Testis (tissue), 3 donors: ENCODE measurements around the gene FFAR3. TPM values are rescaled to one million over a fixed set of nuclear protein-coding genes. Genes with fewer than 3 reads are reported as not detected.

Experiments
- DNase-seq: peaks from one replicate; pipeline ENCODE4 v3.0.0-alpha.2; 2019
- H3K27ac ChIP-seq, 2 donors: fragments of 200-600 bp; sonication (generic); one replicate each; pipeline ENCODE4 v1.5.1; 2019
- H3K27me3 ChIP-seq: fragments of 200-600 bp; sonication (generic); one replicate; pipeline ENCODE4 v1.5.1; 2019
- H3K36me3 ChIP-seq: fragments of 200-600 bp; sonication (generic); one replicate; pipeline ENCODE4 v1.5.1; 2017; ENCODE audit warnings: low read depth; ENCODE audit errors: missing control alignments
- H3K4me1 ChIP-seq: fragments of 200-600 bp; sonication (generic); one replicate; pipeline ENCODE4 v1.5.1; 2019
- H3K4me3 ChIP-seq, 2 donors: fragments of 200-600 bp; sonication (generic); one replicate each; pipeline ENCODE4 v1.5.1; 2017 to 2019
- H3K9me3 ChIP-seq: fragments of 200-600 bp; sonication (generic); one replicate; pipeline ENCODE4 v1.5.1; 2017
- CTCF ChIP-seq, 3 experiments: fragments of 450-650 bp in 2 of 3; fragments of 200-600 bp in 1 of 3; sonication (generic) in 1 of 3; IDR thresholded peaks; one replicate each; pipeline ENCODE4 v1.5.1; 2016 to 2019; ENCODE audit warnings: antibody characterized with exemption in 3 of 3, mild to moderate bottlenecking in 2 of 3, moderate library complexity in 1 of 3
- POLR2A ChIP-seq: fragments of 450-650 bp; IDR thresholded peaks from one replicate; pipeline ENCODE4 v1.6.1; 2017; ENCODE audit warnings: antibody characterized with exemption, mild to moderate bottlenecking, moderate library complexity
- WGBS, 2 donors: methylation state at CpG; one replicate each; pipeline ENCODE4 v1.1.5; 2018; 5-methylcytosine and 5-hydroxymethylcytosine counted together
- intact Hi-C: fragments of 100-400 bp; cut with DNase I; formaldehyde crosslinking; loops from one replicate; pipeline ENCODE4 v1.15.1; 2023; ENCODE audit warnings: low total_unique reads
- polyA plus RNA-seq: library from polyadenylated mRNA; stranded (reverse); fragments of 350-450 nt; fragmentation: Illumina TruSeq; extraction: RNeasy Lipid Tissue Mini Kit (QIAGEN cat#74804); gene quantifications from one replicate; pipeline ENCODE4 v1.2.3, GENCODE V29; 2014; ENCODE audit warnings: low read depth, low replicate concordance; ENCODE audit not compliant: insufficient read depth
- total RNA-seq, 2 donors: library from RNA; depleted of rRNA; stranded (reverse); fragments of >200 nt; gene quantifications; one replicate each; pipeline ENCODE4 v1.2.3, GENCODE V29; 2016

FFAR3 gene
- total and polyA plus RNA-seq, 3 donors from 2014 or later, result 0.25 to 0.47 TPM; not detected in 1

- H3K9me3 ChIP-seq, result no peaks in the 10 kb centered on the region
- intact Hi-C loops, result no loop called here
- no peaks in the 10 kb centered on the region for H3K36me3 ChIP-seq
- no peaks in the 10 kb centered on the region for H3K4me1 ChIP-seq
- WGBS, 2 donors, result 79 to 85% methylated on average over 12 of the region's 12 CpGs
- no peaks in the 10 kb centered on the region for H3K27me3 ChIP-seq
- no peak overlapping the region for H3K27ac ChIP-seq
- no peak overlapping the region for H3K4me3 ChIP-seq
- TF ChIP-seq POLR2A (no peak), CTCF (IDR thresholded peaks at IDR 0.05) (no peak)
- no peak for DNase-seq
These were observed 25.4 kb upstream of the FFAR3 start for GRCh38 chr19:35332817-35333216.

- Histone ChIP-seq H3K27me3 (no peaks in the 10 kb centered on the region), H3K4me3 (no peak overlapping the region), H3K27ac (no peak overlapping the region), H3K9me3 (no peaks in the 10 kb centered on the region), H3K4me1 (no peaks in the 10 kb centered on the region), H3K36me3 (no peaks in the 10 kb centered on the region)
- DNase-seq, result no peak
- 89 to 94% methylated on average over 10 of the region's 10 CpGs for WGBS, 2 donors
- intact Hi-C loops, result no loop called here
- no peak for TF ChIP-seq CTCF (IDR thresholded peaks at IDR 0.05)
- TF ChIP-seq POLR2A, result no peak
These were observed 24.0 kb upstream of the FFAR3 start for GRCh38 chr19:35334144-35334753.

- no peaks in the 10 kb centered on the region for H3K9me3 ChIP-seq
- no peak for TF ChIP-seq POLR2A
- TF ChIP-seq CTCF (IDR thresholded peaks at IDR 0.05), result no peak
- H3K4me3 ChIP-seq, result no peak overlapping the region
- WGBS, 2 donors, result 91 to 94% methylated on average over 14 to 21 of the region's 21 CpGs
- no peak for DNase-seq
- H3K36me3 ChIP-seq, result no peaks in the 10 kb centered on the region
- intact Hi-C loops, result no loop called here
- no peak overlapping the region for H3K27ac ChIP-seq
- no peaks in the 10 kb centered on the region for H3K27me3 ChIP-seq
- no peaks in the 10 kb centered on the region for H3K4me1 ChIP-seq
These were observed 21.9 kb upstream of the FFAR3 start for GRCh38 chr19:35336166-35336955.

GRCh38 chr19:35337097-35337983 is 20.9 kb upstream of the FFAR3 start:
- DNase-seq, result no peak
- Histone ChIP-seq H3K27ac (no peak overlapping the region), H3K4me3 (no peak overlapping the region), H3K4me1 (no peaks in the 10 kb centered on the region), H3K36me3 (no peaks in the 10 kb centered on the region), H3K27me3 (no peaks in the 10 kb centered on the region), H3K9me3 (no peaks in the 10 kb centered on the region)
- TF ChIP-seq POLR2A (no peak), CTCF (IDR thresholded peaks at IDR 0.05) (no peak)
- 75 to 77% methylated on average over 19 to 25 of the region's 25 CpGs for WGBS, 2 donors
- intact Hi-C loops, result no loop called here
